Transverse colon (tissue), 4 donors: ENCODE results near the gene MTHFSD.

Experiments used
- EP300 ChIP-seq: sonication (generic); formaldehyde crosslinking; IDR thresholded peaks from one replicate; pipeline ENCODE4 v1.6.1; 2017; ENCODE audit warnings: antibody characterized with exemption, low read depth
- POLR2A ChIP-seq: fragments of 450-650 bp; IDR thresholded peaks from one replicate; pipeline ENCODE4 v1.6.1; 2016; ENCODE audit warnings: antibody characterized with exemption, mild to moderate bottlenecking, moderate library complexity
- POLR2AphosphoS5 ChIP-seq, 3 donors: sonication (generic); formaldehyde crosslinking; IDR thresholded peaks; one replicate each; pipeline ENCODE4 v1.6.1; 2016; ENCODE audit warnings: antibody characterized with exemption in 3 of 3
- TF ChIP-seq, protein P1 (sequence below), 5 experiments: fragments of 200-600 bp in 3 of 5; fragments of 450-650 bp in 2 of 5; sonication (generic) in 3 of 5; IDR thresholded peaks; 1 replicate in 2 of 5; 2 replicates in 3 of 5; pipeline ENCODE4 v1.5.1; 2016 to 2017; ENCODE audit warnings: antibody characterized with exemption in 5 of 5, inconsistent platforms in 3 of 5, mild to moderate bottlenecking in 2 of 5, moderate library complexity in 1 of 5

DNA sequence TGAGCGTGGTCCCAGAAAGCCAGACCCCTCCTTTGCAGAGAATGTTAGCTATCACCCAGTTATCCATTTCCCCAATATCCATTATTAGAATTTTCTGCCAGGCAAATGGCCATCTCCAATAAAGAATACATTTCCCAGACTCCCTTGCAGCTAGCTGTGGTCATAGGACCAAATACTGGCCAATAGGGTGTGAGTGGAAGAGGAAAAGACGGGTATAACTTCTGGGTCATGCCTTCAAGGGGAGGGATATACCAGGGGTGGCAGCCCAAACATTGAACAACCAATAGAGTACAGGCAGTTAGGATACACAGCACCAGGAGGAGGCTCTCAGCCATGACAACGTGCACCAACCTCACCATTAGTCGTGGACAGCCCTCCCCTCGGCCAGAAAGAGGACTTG lies 70.8 kb downstream of the MTHFSD start:
- TF ChIP-seq, protein P1, sequence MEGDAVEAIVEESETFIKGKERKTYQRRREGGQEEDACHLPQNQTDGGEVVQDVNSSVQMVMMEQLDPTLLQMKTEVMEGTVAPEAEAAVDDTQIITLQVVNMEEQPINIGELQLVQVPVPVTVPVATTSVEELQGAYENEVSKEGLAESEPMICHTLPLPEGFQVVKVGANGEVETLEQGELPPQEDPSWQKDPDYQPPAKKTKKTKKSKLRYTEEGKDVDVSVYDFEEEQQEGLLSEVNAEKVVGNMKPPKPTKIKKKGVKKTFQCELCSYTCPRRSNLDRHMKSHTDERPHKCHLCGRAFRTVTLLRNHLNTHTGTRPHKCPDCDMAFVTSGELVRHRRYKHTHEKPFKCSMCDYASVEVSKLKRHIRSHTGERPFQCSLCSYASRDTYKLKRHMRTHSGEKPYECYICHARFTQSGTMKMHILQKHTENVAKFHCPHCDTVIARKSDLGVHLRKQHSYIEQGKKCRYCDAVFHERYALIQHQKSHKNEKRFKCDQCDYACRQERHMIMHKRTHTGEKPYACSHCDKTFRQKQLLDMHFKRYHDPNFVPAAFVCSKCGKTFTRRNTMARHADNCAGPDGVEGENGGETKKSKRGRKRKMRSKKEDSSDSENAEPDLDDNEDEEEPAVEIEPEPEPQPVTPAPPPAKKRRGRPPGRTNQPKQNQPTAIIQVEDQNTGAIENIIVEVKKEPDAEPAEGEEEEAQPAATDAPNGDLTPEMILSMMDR (IDR thresholded peaks at IDR 0.05) = no peak
- no peak for TF ChIP-seq EP300
- TF ChIP-seq POLR2AphosphoS5 (IDR thresholded peaks at IDR 0.05) = no peak
- no peak for TF ChIP-seq POLR2A
